ENCODE data around the gene JUNB. TPM values are rescaled to one million over a fixed set of nuclear protein-coding genes. Genes with fewer than 3 reads are reported as not detected.

Gene JUNB
- total RNA-seq, 1 experiment from 2014 or later = 116 TPM

- Mint-ChIP-seq H3K4me3 (ENCODE audit: low read depth, unreplicated experiment) (no peak overlapping the region), H3K9me3 (ENCODE audit: low read depth, unreplicated experiment) (peaks cover 3% of the 10 kb centered on the region), H3K36me3 (ENCODE audit: insufficient read depth, unreplicated experiment) (peaks cover 15% of the 10 kb centered on the region), H3K27ac (ENCODE audit: unreplicated experiment) (no peak overlapping the region), H3K4me1 (ENCODE audit: low read depth, unreplicated experiment) (peaks cover 16% of the 10 kb centered on the region), H3K27me3 (ENCODE audit: unreplicated experiment) (peaks cover 49% of the 10 kb centered on the region)
- intact Hi-C loops (cut with micrococcal nuclease; ENCODE audit: unreplicated experiment) = no loop called here
- CTCF ChIA-PET = no interaction called here
- TF ChIP-seq, protein P1, sequence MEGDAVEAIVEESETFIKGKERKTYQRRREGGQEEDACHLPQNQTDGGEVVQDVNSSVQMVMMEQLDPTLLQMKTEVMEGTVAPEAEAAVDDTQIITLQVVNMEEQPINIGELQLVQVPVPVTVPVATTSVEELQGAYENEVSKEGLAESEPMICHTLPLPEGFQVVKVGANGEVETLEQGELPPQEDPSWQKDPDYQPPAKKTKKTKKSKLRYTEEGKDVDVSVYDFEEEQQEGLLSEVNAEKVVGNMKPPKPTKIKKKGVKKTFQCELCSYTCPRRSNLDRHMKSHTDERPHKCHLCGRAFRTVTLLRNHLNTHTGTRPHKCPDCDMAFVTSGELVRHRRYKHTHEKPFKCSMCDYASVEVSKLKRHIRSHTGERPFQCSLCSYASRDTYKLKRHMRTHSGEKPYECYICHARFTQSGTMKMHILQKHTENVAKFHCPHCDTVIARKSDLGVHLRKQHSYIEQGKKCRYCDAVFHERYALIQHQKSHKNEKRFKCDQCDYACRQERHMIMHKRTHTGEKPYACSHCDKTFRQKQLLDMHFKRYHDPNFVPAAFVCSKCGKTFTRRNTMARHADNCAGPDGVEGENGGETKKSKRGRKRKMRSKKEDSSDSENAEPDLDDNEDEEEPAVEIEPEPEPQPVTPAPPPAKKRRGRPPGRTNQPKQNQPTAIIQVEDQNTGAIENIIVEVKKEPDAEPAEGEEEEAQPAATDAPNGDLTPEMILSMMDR (IDR thresholded peaks at IDR 0.05; ENCODE audit: unreplicated experiment) = no peak
- no TSS peak for BruUV-seq (replicated peaks)
- no peak for DNase-seq
Measured at GRCh38 chr19:12750851-12751250, 40.4 kb upstream of the JUNB start.

DNA sequence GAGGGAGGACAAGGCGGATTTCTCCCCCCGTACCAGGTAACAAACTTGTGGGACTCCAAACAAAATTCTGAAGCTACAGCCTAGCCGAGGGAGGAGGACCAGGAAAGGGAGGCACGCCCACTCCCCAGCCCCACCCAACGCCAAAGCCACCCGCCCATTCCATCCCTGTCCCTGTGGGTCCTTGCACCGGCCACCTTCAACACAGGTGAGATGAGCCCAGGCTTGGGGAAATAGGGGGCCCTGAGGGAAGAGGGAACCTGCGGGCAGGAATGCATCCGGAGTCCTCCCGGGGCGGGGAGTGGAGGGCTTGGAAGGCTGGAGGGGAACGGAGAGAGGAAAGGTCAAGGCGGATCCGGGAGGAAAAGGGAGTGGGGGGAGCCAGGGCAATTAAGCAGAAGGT lies 39.7 kb upstream of the JUNB start, which contains the start of gene BEST2:
TSS of gene BEST2 (plus strand) at position 157 of the 400 bp plus-strand sequence. CDS start 802 bp downstream, outside the sequence.
- Mint-ChIP-seq H3K27me3 (ENCODE audit: unreplicated experiment) (peaks cover 49% of the 10 kb centered on the region), H3K9me3 (ENCODE audit: low read depth, unreplicated experiment) (peaks cover 3% of the 10 kb centered on the region), H3K36me3 (ENCODE audit: insufficient read depth, unreplicated experiment) (peaks cover 20% of the 10 kb centered on the region), H3K4me1 (ENCODE audit: low read depth, unreplicated experiment) (peaks cover 16% of the 10 kb centered on the region), H3K4me3 (ENCODE audit: low read depth, unreplicated experiment) (no peak within 1 kb of the TSS), H3K27ac (ENCODE audit: unreplicated experiment) (no peak within 1 kb of the TSS)
- no TSS peak for BruUV-seq (replicated peaks)
- CTCF ChIA-PET = no interaction called here
- no peak for DNase-seq
- TF ChIP-seq, protein P1 (IDR thresholded peaks at IDR 0.05; ENCODE audit: unreplicated experiment) = no peak
- intact Hi-C loops (cut with micrococcal nuclease; ENCODE audit: unreplicated experiment) = no loop called here

GRCh38 chr19:12752056-12752781 lies 39.1 kb upstream of the JUNB start:
- Mint-ChIP-seq H3K4me3 (ENCODE audit: low read depth, unreplicated experiment) (no peak overlapping the region), H3K9me3 (ENCODE audit: low read depth, unreplicated experiment) (peaks cover 3% of the 10 kb centered on the region), H3K27me3 (ENCODE audit: unreplicated experiment) (peaks cover 49% of the 10 kb centered on the region), H3K36me3 (ENCODE audit: insufficient read depth, unreplicated experiment) (peaks cover 20% of the 10 kb centered on the region), H3K4me1 (ENCODE audit: low read depth, unreplicated experiment) (peaks cover 16% of the 10 kb centered on the region), H3K27ac (ENCODE audit: unreplicated experiment) (no peak overlapping the region)
- CTCF ChIA-PET = no interaction called here
- TF ChIP-seq, protein P1 (IDR thresholded peaks at IDR 0.05; ENCODE audit: unreplicated experiment) = no peak
- no TSS peak for BruUV-seq (replicated peaks)
- DNase-seq = no peak
- intact Hi-C loops (cut with micrococcal nuclease; ENCODE audit: unreplicated experiment) = no loop called here

DNA sequence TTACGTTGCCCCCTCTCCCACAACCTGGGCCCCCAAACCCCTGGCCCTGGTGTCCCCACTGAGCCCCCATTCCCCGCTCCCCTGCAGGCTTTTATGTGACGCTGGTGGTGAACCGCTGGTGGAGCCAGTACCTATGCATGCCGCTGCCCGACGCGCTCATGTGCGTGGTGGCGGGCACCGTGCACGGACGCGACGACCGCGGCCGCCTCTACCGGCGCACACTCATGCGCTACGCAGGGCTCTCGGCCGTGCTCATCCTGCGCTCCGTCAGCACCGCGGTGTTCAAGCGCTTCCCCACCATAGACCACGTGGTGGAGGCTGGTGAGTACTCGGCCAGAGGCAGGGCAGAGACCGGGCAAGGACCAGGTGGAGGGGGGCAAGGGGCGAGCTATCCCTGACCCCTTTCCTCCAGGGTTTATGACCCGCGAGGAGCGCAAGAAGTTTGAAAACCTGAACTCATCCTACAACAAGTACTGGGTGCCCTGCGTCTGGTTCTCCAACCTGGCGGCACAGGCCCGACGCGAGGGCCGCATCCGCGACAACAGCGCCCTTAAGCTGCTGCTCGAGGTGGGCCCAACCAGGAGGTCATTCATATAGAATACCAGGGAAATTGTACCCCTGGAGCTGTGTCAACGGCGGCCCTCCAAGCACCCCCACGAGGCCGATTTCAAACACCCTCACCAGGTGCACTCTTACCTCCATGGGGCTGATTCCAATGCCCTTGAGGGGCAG lies 36.7 kb upstream of the JUNB start:
- Mint-ChIP-seq H3K4me1 (ENCODE audit: low read depth, unreplicated experiment) (peaks cover 13% of the 10 kb centered on the region), H3K4me3 (ENCODE audit: low read depth, unreplicated experiment) (no peak overlapping the region), H3K27me3 (ENCODE audit: unreplicated experiment) (peaks cover 44% of the 10 kb centered on the region), H3K36me3 (ENCODE audit: insufficient read depth, unreplicated experiment) (peaks cover 10% of the 10 kb centered on the region), H3K27ac (ENCODE audit: unreplicated experiment) (no peak overlapping the region), H3K9me3 (ENCODE audit: low read depth, unreplicated experiment) (no peaks in the 10 kb centered on the region)
- DNase-seq = no peak
- intact Hi-C loops (cut with micrococcal nuclease; ENCODE audit: unreplicated experiment) = no loop called here
- BruUV-seq (replicated peaks) = no TSS peak
- TF ChIP-seq, protein P1 (IDR thresholded peaks at IDR 0.05; ENCODE audit: unreplicated experiment) = no peak
- CTCF ChIA-PET = interaction anchor here (0.6 kb wide), 1 partner anchor 11 kb away, joined by 3 read pairs; no protein-coding TSS in a partner anchor
